HG03354 (cell line): Measurements from ENCODE around the gene ABCG8.
"Not testable (repeated sequence)": the region's sequence is repeated elsewhere in the genome, so short reads cannot be mapped to it uniquely, and the experiment has no call there.

Experiments
- ATAC-seq: cut with Tn5 transposase; IDR thresholded peaks from one replicate; pipeline ENCODE4 v1.9.1; 2021; ENCODE audit warnings: mild to moderate bottlenecking; ENCODE audit not compliant: unreplicated experiment, poor library complexity, severe bottlenecking

Gene ABCG8

GRCh38 chr2:43899589-43899988 is 60.8 kb downstream of the ABCG8 start:
- ATAC-seq, result no peak

GRCh38 chr2:43905371-43905803 is 66.6 kb downstream of the ABCG8 start:
- no peak for ATAC-seq

- ATAC-seq, result no peak
Measured at GRCh38 chr2:43905871-43906270, 67.1 kb downstream of the ABCG8 start.

GRCh38 chr2:43906448-43907109 is 67.8 kb downstream of the ABCG8 start:
- no peak for ATAC-seq

- ATAC-seq, result not testable (repeated sequence)
Measured at GRCh38 chr2:43911136-43911790, 72.5 kb downstream of the ABCG8 start.

GRCh38 chr2:43924463-43924862 is 85.7 kb downstream of the ABCG8 start:
- no peak for ATAC-seq

GRCh38 chr2:43925431-43925830 is 86.7 kb downstream of the ABCG8 start:
- ATAC-seq, result no peak

GRCh38 chr2:43927442-43927841 is 88.7 kb downstream of the ABCG8 start:
- no peak for ATAC-seq

- no peak for ATAC-seq
Measured at GRCh38 chr2:43931293-43931692, 92.5 kb downstream of the ABCG8 start.
